Measurements from ENCODE around the gene SLC34A3.

Gene SLC34A3

DNA sequence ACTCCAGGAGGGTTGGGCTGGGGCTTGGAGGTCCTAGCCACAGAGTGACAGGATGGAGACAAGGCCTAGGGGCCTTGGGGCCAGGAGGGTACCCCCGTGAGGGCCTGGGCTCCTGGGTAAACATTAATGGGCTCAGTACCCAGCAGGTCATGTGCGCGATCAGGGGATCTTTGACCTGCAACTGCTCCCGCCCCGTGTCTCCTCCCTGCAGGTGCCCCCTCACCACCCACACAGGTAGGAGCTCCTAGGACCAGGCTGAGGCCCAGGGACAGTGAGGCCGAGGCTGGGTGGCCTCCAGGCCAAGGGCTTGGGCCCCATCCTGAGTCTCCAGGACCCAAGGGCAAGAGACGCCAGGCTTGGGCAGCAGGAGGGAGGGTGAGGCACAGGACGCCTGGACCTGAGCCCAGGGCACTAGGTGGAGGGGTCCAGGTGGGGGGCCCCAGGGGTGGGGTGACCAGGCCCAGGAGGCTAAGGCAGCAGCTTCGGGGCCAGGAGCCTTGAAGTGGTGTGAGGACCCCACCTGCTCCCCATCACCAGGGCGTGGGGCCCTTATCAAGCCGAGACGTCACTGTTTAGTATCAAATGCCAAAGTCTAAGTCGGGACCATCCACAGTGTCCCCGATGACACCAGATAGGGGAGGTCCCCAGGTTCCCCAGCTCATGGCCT is at the start of gene SLC34A3:
Gene SLC34A3 (plus strand): TSS at position 197 of the 667 bp plus-strand sequence. CDS start 802 bp downstream, outside the sequence.
- no peak for DNase-seq (ENCODE audit: low read depth in 1 of 2, low spot score in 1 of 2)

DNA sequence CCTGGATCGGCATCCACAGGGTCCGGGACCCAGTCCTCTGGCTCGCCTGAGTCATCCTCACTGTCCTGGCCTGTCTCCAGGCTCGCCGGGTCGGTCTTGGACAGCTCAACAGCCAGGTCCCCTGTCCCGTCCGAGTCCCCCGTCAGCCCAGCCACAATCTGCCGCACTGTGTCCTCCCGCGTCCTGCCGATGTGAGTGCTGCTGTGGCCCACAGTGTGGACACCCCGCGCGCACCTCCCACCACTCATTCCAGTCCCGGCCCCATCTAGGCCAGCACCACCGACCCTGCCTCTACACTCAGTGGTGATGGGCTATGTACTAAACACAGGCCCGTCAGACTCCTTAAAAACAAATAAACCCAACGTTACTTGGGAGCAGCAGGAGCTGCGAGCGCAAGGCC is 49.0 kb upstream of the SLC34A3 start:
- DNase-seq (ENCODE audit: low read depth in 1 of 2, low spot score in 1 of 2), result no peak

DNA sequence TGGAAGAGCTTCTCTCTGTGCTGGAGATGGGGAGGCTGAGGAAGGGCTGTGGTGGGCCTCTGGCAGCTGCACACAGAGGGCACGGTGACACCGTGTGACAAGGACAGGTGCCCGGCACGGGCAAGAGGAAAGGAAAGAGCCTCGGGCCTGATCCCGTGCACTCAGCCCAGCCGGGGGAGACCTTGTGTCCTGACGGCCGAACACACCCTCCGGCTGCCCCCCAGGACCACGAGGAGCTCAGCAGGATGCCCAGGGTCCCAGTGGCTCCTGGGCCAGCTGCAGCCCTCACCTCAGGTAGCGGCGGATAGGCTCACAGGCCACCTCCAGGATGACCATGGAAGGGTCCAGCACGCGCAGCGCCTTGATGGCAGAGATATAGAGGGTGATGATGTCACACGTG is 47.9 kb upstream of the SLC34A3 start:
- DNase-seq (ENCODE audit: low read depth in 1 of 2, low spot score in 1 of 2), result no peak

DNA sequence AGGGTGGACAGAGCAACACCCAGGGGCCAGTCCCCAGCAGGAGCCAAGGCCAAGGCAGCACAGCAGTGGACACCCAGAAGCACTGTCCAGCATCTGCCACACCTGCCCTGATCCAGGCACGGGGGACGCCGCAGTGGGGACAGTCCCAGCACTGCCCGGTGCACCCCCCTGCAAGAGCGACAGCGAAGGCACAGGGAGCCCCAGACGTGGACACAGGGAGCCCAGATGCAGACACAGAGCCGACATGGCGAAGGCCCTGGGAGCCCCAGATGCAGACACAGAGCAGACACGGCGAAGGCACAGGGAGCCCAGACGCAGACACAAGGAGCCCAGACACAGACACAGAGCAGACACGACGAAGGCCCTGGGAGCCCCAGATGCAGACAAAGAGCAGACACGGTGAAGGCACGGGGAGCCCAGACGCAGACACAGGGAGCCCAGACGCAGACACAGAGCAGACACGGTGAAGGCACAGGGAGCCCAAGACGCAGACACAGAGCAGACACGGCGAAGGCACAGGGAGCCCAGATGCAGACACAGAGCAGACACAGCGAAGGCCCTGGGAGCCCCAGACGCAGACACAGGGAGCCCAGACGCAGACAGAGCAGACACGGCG is 46.6 kb upstream of the SLC34A3 start:
- no peak for DNase-seq (ENCODE audit: low read depth in 1 of 2, low spot score in 1 of 2)

DNA sequence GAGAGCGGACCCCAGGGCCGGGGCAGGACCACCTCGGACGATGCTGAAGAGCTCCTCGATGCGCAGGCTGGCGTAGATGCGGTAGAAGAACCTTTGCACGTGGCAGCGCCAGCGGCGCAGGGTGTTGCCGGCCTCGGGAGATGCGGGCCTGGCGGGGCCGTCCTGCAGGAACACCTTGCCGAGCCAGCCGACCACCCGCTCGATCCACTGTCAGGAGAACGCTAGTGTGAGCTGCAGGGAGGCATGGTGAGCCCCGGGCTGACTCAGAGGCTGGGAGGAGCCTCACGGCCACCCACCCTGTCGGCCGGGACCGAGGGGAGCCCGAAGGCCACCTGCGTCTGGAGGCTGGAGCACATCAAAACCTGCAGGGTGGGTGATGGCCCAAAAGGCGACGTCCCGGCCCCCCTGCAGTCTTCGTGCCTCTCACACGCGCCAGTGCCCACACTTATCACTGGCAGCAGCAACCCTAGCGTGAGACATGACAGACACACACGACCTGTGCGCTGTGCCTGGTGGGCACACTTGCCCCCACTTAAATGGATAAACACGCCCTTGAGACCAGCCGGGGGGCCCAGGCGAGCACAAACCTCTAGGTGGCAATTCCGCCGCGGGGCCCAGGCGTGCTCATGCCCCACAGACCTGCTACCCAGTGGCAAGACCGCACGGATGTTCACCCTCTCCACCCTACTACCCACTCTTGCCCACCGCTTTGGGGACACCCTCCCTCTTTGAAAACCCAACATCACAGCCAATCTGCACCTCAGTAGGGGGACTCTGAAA is 45.6 kb upstream of the SLC34A3 start:
- no peak for DNase-seq (ENCODE audit: low read depth in 1 of 2, low spot score in 1 of 2)

GRCh38 chr9:137185921-137186320 is 44.8 kb upstream of the SLC34A3 start:
- DNase-seq (ENCODE audit: low read depth in 1 of 2, low spot score in 1 of 2), result no peak

GRCh38 chr9:137186385-137186784 is 44.3 kb upstream of the SLC34A3 start:
- no peak for DNase-seq (ENCODE audit: low read depth in 1 of 2, low spot score in 1 of 2)

GRCh38 chr9:137187386-137187785 is 43.3 kb upstream of the SLC34A3 start:
- no peak for DNase-seq (ENCODE audit: low read depth in 1 of 2, low spot score in 1 of 2)

DNA sequence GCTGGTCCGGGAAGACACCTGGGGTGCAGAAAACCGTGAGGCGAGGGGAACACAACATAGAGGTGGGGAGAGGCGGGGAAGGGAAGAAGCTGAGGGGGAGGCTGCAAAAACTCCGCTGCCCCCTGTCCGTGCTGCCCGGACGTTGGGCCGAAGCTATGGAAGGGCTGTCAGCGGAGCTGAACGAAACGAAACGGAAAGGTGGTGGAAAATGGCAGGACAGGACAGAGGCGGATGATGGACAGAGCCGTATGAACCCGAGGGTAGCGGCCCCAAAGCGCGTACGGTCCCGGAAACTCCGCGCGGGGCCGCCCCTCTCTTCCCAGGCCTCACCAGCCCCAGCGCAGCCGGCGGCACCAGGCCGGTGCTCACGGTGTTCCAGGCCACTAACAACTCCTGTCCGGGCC is 42.6 kb upstream of the SLC34A3 start:
- DNase-seq (ENCODE audit: low read depth in 1 of 2, low spot score in 1 of 2), result no peak

- DNase-seq (ENCODE audit: low read depth in 1 of 2, low spot score in 1 of 2), result peak; percentile 88 to 91
Observed at GRCh38 chr9:137188490-137189296, 42.0 kb upstream of the SLC34A3 start, which contains the start of the genes ANAPC2 and SSNA1. ANAPC2 (minus strand) TSS chr9:137188560; CDS start chr9:137188532, 28 bp downstream. SSNA1 (plus strand) TSS chr9:137188676; CDS start chr9:137188727, 51 bp downstream.

DNA sequence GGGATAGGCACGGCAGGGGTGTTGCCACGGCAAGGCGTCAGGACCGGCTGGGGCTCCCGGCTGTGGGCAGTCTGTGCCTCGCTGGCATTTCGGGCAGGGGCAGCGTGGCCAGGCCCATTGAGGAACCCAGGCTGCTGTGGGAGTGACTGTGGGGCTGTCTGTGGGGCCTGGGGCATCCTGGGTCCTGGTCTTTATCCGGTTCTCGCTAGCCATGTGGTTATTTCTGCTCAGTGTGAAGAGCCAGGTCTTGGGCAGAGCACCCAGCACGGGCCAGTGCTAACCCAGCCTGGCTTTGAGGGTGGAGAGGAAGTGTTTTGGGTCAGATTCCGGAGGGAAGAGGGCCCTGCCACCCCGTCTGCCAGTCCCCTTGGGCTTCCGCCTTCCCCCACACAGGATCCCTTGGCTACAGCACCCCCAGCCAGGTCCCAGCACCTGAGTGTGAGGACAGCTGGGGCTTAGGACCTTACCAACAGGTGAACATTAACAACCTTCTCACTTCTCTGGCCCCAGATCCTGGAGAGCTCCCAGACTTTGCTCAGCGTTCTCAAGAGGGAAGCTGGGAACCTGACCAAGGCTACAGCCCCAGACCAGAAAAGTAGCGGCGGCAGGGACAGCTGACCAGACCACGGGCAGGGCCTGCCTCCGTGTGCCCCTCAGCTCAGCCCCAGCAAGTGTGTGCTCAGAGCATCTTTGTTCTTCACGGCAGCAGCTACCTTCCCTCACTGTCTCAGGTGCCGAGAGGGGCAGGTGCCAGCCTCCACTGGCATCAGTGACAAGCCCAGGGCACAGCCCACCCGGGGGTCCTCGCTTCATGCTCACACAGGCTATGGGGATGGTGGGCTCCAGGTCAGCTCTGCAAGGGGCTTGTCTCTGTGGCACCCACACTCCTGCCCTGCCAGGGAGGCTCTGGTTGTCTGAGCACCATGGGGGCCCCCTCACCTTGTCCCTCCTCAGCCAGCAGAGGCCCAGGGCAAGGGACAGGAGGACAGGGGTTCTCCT is 41.1 kb upstream of the SLC34A3 start:
- DNase-seq (ENCODE audit: low read depth in 1 of 2, low spot score in 1 of 2), result no peak

DNA sequence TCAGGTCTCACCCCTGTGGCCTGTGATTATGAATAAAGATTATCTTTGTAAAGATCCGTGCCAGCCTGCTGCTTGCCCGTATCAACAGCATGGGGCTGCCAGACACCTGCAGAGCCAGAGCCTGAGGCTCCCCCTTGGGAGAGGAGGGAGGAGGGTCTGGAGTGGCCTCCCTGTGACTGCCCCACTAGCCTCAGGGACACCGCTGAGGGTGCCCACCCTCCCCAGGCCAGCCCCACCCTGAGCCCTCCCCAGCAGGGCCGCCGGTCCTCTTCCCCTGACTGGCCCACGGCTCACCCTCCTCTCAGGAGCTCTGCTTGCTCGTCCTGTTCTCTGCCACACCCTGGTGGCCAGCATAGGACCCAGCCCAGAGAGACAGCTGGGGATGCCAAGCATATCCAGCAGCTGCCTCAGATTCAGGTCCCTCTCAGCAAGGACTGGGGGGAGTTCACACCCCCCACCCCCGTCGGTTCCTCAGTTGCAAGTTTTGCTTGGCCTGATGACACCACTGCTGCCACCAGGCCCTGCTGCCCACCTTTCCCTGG is 40.3 kb upstream of the SLC34A3 start:
- no peak for DNase-seq (ENCODE audit: low read depth in 1 of 2, low spot score in 1 of 2)

DNA sequence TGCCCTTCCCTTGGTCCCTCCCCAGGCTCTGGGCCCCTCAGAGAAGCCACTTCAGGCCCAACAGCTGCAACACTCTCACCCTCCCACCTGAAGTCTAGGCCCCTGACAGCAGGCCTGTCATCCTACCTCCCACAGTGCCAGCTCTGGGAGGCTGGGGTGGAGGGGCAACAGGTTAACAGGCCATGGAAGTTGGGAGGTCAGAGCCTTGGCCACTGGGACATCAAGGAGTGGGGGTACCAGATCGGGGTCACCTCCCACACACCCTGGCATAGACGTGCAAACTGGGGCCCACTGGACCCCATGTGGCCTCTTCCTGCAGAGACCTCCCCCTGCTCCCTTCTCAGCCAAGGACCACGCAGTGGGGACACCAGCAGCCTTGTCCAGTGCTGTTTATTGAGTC is 39.5 kb upstream of the SLC34A3 start:
- DNase-seq (ENCODE audit: low read depth in 1 of 2, low spot score in 1 of 2), result no peak

DNA sequence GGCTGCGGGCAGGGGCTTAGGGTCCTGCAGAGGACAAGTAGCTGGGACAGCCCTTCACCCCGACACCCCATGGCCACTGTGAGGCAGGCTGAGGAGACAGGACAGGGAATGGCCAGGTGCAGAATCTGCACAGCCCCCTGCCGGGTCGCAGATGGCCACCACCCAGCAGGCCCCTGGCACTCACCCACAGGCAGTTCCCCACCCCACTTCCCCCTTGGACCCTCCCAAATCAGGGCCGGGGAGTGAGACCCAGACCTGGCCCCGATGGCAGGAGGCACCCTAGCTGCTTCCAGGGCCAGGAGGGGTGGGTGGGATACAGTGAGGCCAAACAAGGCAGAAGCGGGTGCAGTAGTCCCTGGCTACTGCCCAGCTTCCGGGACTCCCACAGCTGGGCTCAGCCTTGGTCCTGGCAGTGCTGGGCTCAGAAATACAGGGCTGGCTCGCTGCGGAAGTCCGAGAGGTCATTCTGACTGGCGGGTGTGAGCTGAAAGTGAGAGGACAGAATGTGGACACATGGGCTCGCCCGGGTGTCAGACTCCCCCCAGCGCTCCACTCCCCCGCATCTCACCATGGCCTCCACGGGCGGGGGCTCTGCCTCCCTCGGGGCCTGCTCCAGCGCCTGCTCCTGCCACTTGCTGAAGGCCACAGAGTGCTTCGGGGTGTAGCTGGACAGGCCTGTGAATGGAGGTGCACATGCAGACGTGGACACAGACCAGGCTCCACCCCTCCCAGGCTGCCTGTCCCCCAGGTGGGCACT is 38.8 kb upstream of the SLC34A3 start:
- DNase-seq (ENCODE audit: low read depth in 1 of 2, low spot score in 1 of 2), result no peak

- DNase-seq (ENCODE audit: low read depth in 1 of 2, low spot score in 1 of 2), result no peak
Observed at GRCh38 chr9:137192448-137192780, 38.3 kb upstream of the SLC34A3 start.

DNA sequence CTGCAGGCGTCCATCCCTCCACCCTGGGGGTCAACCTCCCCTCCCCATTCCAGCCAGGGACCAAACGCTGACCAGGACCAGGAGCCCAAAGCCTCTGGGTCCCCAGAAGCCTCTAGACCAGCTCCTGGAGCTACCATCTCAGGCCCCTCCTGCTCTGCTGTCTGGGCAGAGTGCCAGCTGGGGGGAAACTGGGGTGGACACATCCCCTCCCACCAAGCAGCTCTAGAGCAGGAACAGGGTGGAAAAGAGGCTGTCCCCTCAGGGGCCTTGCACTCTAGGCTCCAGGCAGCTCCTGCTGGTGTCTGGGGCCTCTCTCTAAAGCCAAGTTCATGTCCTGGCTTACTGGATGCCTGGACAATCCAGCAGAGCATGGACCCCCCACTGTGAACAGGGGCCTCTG is 37.8 kb upstream of the SLC34A3 start:
- DNase-seq (ENCODE audit: low read depth in 1 of 2, low spot score in 1 of 2), result no peak

DNA sequence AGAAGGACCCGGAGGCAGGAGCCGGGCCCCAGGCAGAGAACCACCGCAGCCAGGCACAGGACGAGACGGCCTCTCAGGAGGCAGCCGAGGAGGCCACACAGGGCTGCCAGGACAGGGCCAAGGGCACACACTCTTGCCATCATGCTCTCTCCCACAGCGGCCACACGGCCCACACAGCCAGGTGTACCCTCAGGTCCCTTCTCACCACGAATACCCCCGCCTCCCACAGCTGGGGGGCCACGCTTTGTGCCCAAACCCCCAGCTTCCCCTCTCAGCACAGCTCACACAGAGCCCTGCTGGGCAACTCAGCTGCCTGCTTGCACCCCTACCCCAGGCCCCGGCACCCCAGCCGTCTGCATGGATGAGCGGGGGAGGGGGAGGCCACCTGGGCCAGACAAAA is 36.9 kb upstream of the SLC34A3 start:
- DNase-seq (ENCODE audit: low read depth in 1 of 2, low spot score in 1 of 2), result no peak

DNA sequence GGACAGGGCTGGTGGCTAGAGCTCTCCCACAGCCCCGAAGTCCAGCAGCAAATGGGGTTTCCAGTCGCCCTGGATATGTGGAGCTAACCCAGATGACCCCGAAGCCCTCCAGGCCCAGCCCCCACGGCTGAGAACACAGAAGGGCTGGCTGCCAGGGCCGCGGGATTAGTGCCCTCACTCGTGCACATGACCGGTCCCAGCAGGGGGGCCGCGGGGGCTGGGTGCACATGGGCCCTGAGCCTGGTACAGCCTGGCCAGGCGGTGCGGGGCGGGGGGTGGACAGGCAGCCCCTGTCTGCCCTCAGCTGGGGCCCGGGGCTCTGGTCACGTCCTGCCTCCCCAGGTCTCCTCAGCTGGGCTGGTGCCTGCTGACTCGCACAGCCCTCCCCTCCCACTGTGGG is 36.3 kb upstream of the SLC34A3 start:
- no peak for DNase-seq (ENCODE audit: low read depth in 1 of 2, low spot score in 1 of 2)

GRCh38 chr9:137194909-137195308 is 35.8 kb upstream of the SLC34A3 start:
- DNase-seq (ENCODE audit: low read depth in 1 of 2, low spot score in 1 of 2), result no peak

All from activated T-helper 1 cell treated with anti-CD3 and anti-CD28 coated beads, Interleukin-2, amount 50 U/mL, for 16 hours (primary cell).